ENCODE data around the gene RPS6KL1. TPM values are rescaled to one million over a fixed set of nuclear protein-coding genes. Genes with fewer than 3 reads are reported as not detected.

RPS6KL1 gene
- polyA plus RNA-seq, 3 donors from 2014 or later: 0.34 to 1.3 TPM; not detected in 1

DNA sequence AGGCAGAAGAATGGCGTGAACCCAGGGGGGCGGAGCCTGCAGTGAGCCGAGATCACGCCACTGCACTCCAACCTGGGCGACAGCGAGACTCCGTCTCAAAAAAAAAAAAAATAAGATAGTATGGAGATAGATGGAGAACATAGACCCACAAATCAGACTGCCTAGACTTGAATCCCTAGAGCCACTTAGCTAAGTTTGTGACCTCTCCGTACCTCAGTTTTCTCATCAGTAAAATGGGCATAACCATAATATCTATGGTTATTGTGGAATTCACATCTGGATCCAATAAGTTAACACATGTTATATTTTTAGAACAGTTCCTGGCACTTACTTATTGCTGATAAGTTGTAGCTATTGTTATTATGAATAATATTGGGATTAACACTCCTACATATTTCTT, 54.3 kb downstream of the RPS6KL1 start:
- H3K9me3 Mint-ChIP-seq: no peaks in the 10 kb centered on the region
- H3K27me3 Mint-ChIP-seq (ENCODE audit: low read depth in 3 of 3): no peaks in the 10 kb centered on the region
- H3K27ac Mint-ChIP-seq: peak overlapping the region in 5 of 6 donors; percentile 31 to 86 (median 52)

DNA sequence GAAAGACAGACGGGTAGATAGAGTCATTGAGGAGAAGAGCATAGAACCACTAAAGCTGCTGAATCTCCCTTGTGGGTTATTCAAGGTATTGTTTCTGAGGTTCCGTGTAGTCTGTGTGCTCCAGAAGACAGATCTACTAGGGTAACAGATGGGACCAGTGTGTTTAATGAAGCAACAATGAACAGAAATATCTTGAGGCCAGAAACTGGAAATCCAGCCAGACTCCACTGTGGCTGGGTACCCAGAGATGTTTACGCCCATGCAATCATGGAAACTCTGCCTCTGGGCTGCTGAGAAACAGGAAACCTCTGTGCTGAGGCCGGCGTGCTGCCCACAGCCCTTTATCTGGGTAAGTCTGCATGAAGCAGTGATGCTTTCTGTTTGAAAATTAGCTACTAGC, 55.4 kb downstream of the RPS6KL1 start:
- H3K9me3 Mint-ChIP-seq: no peaks in the 10 kb centered on the region
- H3K4me3 Mint-ChIP-seq: peak overlapping the region; percentile 44 to 69 (median 66)
- peak overlapping the region; percentile 70 to 92 (median 87) for H3K27ac Mint-ChIP-seq
- peak; percentile 53 to 65 (median 56) for DNase-seq
- H3K36me3 Mint-ChIP-seq: peaks cover 0 to 8% (median 3%) of the 10 kb centered on the region in 3 donors
- no peaks in the 10 kb centered on the region for H3K27me3 Mint-ChIP-seq (ENCODE audit: low read depth in 3 of 3)
- H3K4me1 Mint-ChIP-seq: peaks cover 26 to 33% of the 10 kb centered on the region in 2 donors

More for the DNA sequence above, 54.3 kb downstream of the RPS6KL1 start:
- peaks cover 27 to 36% of the 10 kb centered on the region in 2 donors for H3K4me1 Mint-ChIP-seq
- H3K36me3 Mint-ChIP-seq: peaks cover 0 to 6% (median 3%) of the 10 kb centered on the region in 3 donors
- H3K4me3 Mint-ChIP-seq: no peak overlapping the region
- no peak for DNase-seq

DNA sequence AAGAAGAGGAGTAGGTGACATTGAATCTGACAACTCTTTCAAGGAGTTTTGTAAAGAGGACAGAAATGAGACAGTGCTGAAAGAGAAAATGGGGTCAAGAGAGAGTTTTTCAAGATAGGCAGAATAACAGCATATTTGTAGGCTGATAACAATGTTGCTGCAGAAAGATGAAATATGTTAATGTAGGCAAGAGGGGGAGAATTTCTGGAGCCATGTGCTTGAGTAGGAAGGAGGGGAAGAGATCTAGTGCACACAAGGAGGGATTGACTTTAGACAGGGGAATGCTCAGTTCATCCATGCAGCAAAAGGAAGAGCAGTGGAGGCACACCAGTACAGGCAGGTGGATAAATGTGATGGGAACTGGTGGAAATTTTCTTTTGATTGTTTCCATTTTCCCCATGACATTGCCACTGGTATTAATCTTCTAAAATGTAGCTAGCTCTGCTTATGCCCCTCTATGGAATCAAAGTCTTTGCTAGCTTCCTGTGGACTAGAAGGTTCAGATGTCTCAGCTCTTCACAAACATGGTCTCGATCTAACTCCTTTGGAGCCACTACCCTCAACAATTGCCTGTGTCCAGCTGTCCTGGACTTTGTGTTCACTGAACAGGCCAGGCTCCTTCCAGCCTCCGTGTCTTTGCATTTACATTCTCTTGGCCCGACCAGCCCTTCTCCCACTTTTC, 56.2 kb downstream of the RPS6KL1 start:
- Mint-ChIP-seq H3K27ac (peak overlapping the region; percentile 70 to 92 (median 87)), H3K4me3 (peak overlapping the region; percentile 44 to 69 (median 66)), H3K9me3 (no peaks in the 10 kb centered on the region), H3K36me3 (peaks cover 0 to 13% (median 7%) of the 10 kb centered on the region in 3 donors), H3K27me3 (ENCODE audit: low read depth in 3 of 3) (no peaks in the 10 kb centered on the region), H3K4me1 (peaks cover 26 to 33% of the 10 kb centered on the region in 2 donors)
- no peak for DNase-seq

DNA sequence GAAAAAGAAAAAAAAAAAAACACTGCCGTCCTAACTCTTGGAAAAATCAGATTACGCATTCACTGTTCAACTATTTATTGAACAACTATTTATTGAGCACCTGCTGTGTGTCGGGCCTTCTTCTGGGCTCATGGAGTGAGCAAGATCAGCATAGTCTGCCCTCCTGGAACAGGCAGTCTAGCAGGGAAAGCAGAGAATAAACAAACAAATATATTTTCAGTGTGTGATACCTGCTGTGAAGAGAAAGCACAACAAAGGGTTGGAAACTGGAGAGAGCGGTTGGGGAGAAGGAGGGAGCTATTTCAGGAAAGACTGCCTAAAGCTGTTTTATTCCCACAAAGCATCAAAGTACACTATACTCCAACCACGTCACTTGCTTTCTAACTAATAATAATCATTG, 57.9 kb downstream of the RPS6KL1 start:
- peaks cover 26 to 33% of the 10 kb centered on the region in 2 donors for H3K4me1 Mint-ChIP-seq
- no peaks in the 10 kb centered on the region for H3K27me3 Mint-ChIP-seq (ENCODE audit: low read depth in 3 of 3)
- no peaks in the 10 kb centered on the region for H3K9me3 Mint-ChIP-seq
- no peak overlapping the region for H3K4me3 Mint-ChIP-seq
- peaks cover 0 to 13% (median 7%) of the 10 kb centered on the region in 3 donors for H3K36me3 Mint-ChIP-seq
- no peak for DNase-seq
- peak overlapping the region in 1 of 6 donors; percentile 41 for H3K27ac Mint-ChIP-seq

DNA sequence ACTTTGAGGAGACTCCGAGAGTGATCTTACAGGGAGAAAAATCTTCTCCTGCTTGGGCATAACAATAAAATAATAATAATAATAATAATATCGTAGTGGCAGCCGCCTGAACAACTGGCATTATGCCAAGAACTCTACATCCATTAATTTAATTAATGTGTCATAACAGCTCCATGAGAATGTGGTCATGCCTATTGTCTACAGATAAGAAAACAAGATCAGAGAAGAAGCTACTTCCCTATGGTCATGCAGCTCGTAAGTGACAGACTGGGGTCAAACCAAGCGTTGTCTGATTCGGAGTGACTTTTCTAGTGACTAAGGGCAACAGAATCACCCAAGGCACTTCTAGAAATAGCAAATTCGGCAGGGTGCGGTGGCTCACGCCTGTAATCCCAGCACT, 58.9 kb downstream of the RPS6KL1 start:
- no peak for DNase-seq
- Mint-ChIP-seq H3K36me3 (peaks cover 0 to 13% (median 7%) of the 10 kb centered on the region in 3 donors), H3K4me1 (peaks cover 26 to 27% of the 10 kb centered on the region in 2 donors), H3K4me3 (no peak overlapping the region), H3K27ac (no peak overlapping the region), H3K9me3 (no peaks in the 10 kb centered on the region), H3K27me3 (ENCODE audit: low read depth in 3 of 3) (no peaks in the 10 kb centered on the region)

DNA sequence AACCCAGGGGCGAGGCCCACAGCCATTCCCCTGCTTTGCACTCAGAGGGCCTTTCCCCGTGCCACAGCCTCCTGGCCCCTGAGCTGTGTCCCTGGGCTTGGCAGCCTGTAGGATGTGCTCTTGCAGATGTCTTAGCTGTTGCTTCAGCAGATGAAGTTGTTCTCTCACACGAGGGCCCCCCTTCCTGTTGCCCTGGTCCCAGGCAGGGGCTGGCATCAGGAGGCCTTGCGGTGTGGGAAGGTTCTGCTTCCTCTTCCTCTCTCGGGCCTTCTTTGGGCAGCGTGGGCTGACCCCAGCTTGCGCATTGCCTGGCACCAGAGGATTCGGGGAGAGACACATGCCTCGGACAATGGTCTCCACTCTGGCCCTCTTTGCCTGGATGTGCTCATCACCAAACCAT, 59.8 kb downstream of the RPS6KL1 start:
- H3K36me3 Mint-ChIP-seq: peaks cover 0 to 13% (median 7%) of the 10 kb centered on the region in 3 donors
- no peaks in the 10 kb centered on the region for H3K9me3 Mint-ChIP-seq
- H3K4me1 Mint-ChIP-seq: peaks cover 21 to 24% of the 10 kb centered on the region in 2 donors
- no peak overlapping the region for H3K4me3 Mint-ChIP-seq
- H3K27ac Mint-ChIP-seq: no peak overlapping the region
- DNase-seq: no peak
- H3K27me3 Mint-ChIP-seq (ENCODE audit: low read depth in 3 of 3): no peaks in the 10 kb centered on the region

DNA sequence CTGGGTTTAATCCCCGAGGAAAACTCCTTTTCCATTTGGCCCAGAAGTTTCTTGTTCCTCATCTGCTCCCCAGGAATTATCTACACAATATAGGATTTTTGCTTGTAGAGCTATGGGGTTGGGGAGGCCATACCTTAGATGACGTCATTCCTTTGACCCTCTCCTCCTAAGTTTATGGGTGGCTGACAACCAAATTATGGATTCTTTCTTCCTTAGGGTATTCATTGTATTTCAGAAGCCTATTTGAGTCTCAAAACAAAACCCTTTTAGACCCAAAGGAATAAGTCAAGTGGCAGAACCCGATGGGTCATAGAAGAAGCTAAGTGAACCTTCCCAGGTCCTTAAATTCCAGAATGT, 61.3 kb downstream of the RPS6KL1 start:
- Mint-ChIP-seq H3K27ac (no peak overlapping the region), H3K4me3 (no peak overlapping the region), H3K27me3 (ENCODE audit: low read depth in 3 of 3) (no peaks in the 10 kb centered on the region), H3K4me1 (peaks cover 7 to 9% of the 10 kb centered on the region in 2 donors), H3K36me3 (peaks cover 2 to 17% (median 9%) of the 10 kb centered on the region in 3 donors), H3K9me3 (no peaks in the 10 kb centered on the region)
- no peak for DNase-seq

DNA sequence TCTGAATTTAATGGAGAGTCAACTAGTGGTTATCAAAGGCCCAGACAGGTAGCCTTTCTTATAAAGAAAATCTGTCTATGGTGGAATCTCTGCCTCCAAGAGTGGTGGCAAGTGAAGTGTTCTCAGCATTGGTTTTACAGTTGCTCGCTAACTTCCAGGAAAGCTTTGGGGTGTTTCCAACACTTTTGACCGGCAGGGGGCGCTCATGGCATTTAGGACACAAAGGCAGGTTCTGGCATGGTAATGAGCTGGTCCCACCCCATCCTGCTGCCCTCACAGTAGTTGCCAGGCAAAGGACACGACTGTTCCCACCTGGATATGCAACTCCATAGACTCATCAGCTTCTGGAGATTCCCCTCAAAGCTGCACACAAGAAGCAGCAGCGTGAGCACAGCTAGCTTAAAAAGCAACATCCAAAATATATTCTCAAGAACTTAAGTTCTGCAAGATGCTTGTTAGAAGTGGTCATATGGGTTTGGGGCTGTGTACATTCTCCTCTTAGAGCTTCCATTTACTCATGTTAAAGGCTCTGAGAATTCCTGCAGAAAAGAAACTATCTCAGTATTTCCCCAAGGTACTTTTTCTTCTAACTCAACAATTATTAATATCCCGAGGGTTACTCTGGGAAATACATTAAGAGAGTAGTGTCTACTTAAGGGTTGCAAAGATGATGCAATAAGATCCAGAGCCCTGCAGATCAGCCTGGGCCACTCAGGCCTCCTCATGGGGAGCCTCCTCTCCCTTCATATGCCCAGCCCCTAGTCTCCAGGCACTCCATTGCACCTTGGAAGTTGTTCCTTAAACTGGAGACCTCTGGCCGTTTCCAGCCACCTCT, 61.9 kb downstream of the RPS6KL1 start:
- H3K9me3 Mint-ChIP-seq: no peaks in the 10 kb centered on the region
- H3K27ac Mint-ChIP-seq: no peak overlapping the region
- H3K27me3 Mint-ChIP-seq (ENCODE audit: low read depth in 3 of 3): no peaks in the 10 kb centered on the region
- no peak overlapping the region for H3K4me3 Mint-ChIP-seq
- peaks cover 4 to 18% (median 12%) of the 10 kb centered on the region in 3 donors for H3K36me3 Mint-ChIP-seq
- peak; percentile 82 to 85 (median 83) for DNase-seq
- H3K4me1 Mint-ChIP-seq: peaks cover under 1 to 3% of the 10 kb centered on the region in 2 donors

DNA sequence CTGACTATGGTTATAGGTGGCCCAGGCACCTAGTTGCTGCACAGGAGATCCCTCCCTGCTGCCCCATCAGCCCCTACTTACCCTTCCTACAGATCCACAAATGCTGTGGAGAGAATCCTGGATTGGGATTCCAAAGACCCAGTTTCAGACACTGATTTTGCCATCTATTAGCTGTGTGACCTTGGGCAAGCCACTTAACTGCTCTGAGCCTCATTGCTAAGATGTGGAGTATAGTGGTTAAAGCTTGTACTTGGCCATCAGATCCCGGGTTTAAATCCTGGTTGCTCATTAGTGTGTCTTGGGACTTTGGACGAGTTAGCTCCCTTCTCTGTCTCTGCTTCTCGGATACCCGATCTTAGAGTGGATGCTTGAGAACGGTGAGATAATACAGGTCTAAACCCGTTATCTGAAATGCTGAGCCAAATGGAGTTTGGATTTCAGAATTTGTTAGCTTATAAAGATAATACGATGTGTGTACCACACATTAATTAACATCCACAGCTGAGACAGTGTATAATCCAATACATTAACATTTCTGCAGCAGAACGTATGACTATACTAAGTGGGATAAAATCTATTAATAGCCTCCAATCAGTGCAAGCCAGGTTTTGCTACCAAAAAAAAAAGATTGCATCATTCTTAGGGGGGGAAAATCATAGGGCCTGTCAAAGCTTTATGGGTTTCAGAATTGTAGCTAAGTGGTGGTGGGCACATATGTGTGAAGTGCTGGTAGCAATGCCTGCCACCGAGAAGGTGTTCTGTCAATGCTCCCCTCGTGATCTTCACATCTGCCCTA, 63.1 kb downstream of the RPS6KL1 start:
- Mint-ChIP-seq H3K27me3 (ENCODE audit: low read depth in 3 of 3) (no peaks in the 10 kb centered on the region), H3K4me1 (no peaks in the 10 kb centered on the region), H3K27ac (no peak overlapping the region), H3K9me3 (no peaks in the 10 kb centered on the region), H3K36me3 (peaks cover 6 to 22% (median 13%) of the 10 kb centered on the region in 3 donors), H3K4me3 (no peak overlapping the region)
- no peak for DNase-seq

DNA sequence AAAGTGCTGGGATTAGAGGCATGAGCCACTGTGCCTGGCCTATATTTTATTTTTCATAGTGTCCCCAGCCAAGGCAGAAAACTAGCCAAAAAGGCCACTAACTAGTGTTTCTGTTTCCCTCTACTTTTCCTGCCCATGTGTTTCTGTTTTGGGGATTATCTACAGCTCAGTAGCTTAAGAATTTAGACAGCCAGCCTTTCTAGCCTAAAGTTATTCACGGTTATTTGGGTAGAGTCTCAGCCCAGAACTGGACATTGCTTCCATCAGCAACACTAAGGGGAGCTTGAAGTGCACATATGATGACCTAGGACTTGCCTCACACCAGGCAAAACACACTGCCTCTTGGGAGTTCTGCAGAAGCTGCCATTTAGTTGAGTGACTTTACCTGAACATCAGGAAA, 65.0 kb downstream of the RPS6KL1 start:
- Mint-ChIP-seq H3K4me3 (no peak overlapping the region), H3K27ac (no peak overlapping the region), H3K4me1 (peaks cover 1 to 6% of the 10 kb centered on the region in 2 donors), H3K9me3 (no peaks in the 10 kb centered on the region), H3K27me3 (ENCODE audit: low read depth in 3 of 3) (peaks cover 0 to 3% (median 0%) of the 10 kb centered on the region in 3 donors), H3K36me3 (peaks cover 6 to 16% (median 13%) of the 10 kb centered on the region in 3 donors)
- no peak for DNase-seq

DNA sequence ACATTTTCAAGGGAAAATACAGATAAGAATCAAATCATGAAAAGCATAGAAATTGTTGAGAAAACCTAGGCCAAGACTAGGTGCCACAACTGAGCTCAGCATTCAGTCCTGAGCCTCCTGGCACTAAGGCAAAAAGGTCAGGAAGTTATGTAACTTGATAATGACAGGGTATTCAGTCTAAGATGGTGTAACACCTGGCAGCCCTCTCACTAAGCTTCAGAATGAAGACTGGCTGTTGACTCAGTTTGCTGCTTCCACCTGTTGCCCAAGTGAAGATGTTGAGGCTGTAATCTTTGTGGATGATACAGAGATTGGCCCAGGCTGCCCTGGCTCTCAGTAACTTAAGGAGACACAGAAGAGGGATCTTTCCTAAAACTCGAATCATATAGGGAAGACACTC, 66.7 kb downstream of the RPS6KL1 start:
- Mint-ChIP-seq H3K4me1 (peaks cover 5 to 9% of the 10 kb centered on the region in 2 donors), H3K36me3 (peaks cover 6 to 12% (median 9%) of the 10 kb centered on the region in 3 donors), H3K27ac (no peak overlapping the region), H3K9me3 (no peaks in the 10 kb centered on the region), H3K27me3 (ENCODE audit: low read depth in 3 of 3) (peaks cover 0 to 3% (median 0%) of the 10 kb centered on the region in 3 donors), H3K4me3 (no peak overlapping the region)
- DNase-seq: no peak

DNA sequence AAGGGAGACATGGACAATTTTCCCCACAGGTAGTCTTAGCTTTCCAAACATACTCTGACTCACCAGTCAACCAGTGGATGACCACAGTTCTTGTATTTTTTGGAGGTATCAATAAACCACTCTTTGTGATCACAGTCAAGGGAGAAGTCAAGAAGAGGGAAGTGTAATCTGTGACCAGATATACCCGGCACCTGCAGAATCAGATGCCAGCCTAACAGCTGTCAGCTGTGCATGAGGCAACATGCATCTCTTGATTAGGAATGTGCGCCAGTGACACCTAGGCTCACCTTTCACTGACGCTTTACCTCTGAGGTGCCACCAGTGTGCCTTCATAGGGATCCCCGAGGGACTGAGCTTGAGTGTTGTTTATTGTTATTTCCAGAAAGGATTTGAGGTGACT, 67.1 kb downstream of the RPS6KL1 start:
- H3K27me3 Mint-ChIP-seq (ENCODE audit: low read depth in 3 of 3): peaks cover 0 to 3% (median 0%) of the 10 kb centered on the region in 3 donors
- H3K36me3 Mint-ChIP-seq: peaks cover 6 to 12% (median 9%) of the 10 kb centered on the region in 3 donors
- peaks cover 5 to 9% of the 10 kb centered on the region in 2 donors for H3K4me1 Mint-ChIP-seq
- no peak overlapping the region for H3K4me3 Mint-ChIP-seq
- H3K9me3 Mint-ChIP-seq: no peaks in the 10 kb centered on the region
- no peak for DNase-seq
- H3K27ac Mint-ChIP-seq: peak overlapping the region in 1 of 6 donors; percentile 42

DNA sequence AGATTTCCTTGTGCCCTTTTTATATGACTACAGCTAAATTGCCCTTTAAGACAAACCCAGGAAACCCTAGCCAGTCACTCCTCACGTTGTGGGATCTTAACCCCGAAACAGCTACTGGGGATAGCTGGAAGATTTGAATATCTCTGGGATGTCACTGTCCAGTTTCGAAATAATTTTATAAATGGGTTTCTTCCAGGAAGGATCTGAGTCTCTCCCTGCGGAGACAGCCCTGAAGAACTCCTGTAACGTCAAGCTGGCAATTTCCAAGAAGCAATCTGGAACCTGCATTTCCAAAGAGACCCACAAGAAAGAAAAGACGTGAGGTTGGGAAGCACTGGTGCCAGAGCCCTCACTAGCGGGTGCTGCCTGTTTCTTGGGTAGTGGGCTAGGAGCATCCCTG, 68.0 kb downstream of the RPS6KL1 start:
- no peaks in the 10 kb centered on the region for H3K9me3 Mint-ChIP-seq
- H3K4me1 Mint-ChIP-seq: peaks cover 5 to 9% of the 10 kb centered on the region in 2 donors
- peaks cover 6 to 12% (median 9%) of the 10 kb centered on the region in 3 donors for H3K36me3 Mint-ChIP-seq
- peaks cover 0 to 3% (median 0%) of the 10 kb centered on the region in 3 donors for H3K27me3 Mint-ChIP-seq (ENCODE audit: low read depth in 3 of 3)
- no peak overlapping the region for H3K27ac Mint-ChIP-seq
- H3K4me3 Mint-ChIP-seq: no peak overlapping the region
- DNase-seq: no peak
